HG03571 (cell line): ENCODE measurements around the gene PER1.
"Not testable (repeated sequence)": the region's sequence is repeated elsewhere in the genome, so short reads cannot be mapped to it uniquely, and the experiment has no call there.

Experiments used
- ATAC-seq: cut with Tn5 transposase; IDR thresholded peaks from one replicate; pipeline ENCODE4 v1.9.1; 2021; ENCODE audit not compliant: unreplicated experiment

Gene PER1

DNA sequence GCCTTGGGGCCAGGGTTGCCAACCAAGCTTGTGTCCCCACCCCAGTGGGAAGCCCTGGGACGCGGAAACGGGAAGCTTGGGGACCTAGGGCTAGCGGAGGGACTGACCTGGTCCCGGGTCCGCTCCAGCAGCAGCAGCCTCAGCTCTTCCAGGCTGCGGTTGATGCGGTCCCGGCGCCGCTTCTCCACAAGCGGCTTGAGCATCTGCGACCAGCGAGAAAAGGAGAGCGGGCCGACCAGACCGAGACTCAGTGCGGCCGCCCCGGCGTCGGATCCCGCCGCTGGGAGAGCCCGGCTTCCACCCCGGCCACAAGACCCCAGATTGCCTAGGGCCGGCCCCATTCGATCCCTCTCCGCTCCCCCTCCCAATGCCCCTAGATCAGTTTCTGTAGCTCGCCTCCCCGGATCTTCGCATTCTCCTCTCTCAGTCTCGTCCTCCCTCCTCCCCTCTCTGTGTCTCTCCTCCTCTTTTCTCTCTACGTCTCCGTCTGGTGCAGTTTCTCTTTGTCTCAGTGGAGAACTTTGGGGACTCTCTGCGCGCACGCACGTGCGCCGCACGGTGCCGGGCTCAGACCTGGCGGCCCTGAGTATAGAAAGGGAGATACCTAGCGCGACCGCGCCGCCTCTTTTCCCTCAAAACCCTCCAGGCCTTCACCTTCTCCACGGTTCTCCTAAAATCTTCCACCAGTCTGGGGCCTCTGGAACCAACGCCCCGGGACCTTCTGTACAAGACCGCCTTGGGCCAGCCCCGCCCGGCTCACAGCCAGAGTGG lies 29.1 kb downstream of the PER1 start:
- ATAC-seq, result no peak

DNA sequence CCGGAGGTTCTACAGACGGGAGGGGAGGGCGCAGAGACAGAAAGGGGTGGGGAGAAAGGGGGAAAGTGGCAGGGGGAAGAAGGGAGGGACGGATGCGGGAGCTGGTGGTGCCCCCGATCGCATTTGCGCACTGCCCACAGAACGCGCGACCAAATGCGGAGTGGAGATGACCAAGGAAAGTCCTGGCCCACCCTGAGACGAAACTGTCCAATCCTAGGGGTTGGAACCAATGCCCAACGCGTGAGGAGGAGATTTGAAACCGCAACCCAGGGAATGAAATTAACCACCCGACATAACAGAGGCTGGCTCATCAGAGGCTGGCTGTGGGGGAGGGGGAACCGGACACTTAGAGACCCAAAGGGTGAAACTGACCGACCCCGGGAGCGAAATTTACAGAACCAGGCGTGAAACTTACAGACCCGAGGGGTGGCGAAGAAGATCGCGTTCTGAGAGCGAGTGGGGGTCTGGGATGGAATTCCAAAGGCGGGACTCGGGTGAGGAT lies 29.7 kb downstream of the PER1 start:
- no peak for ATAC-seq

DNA sequence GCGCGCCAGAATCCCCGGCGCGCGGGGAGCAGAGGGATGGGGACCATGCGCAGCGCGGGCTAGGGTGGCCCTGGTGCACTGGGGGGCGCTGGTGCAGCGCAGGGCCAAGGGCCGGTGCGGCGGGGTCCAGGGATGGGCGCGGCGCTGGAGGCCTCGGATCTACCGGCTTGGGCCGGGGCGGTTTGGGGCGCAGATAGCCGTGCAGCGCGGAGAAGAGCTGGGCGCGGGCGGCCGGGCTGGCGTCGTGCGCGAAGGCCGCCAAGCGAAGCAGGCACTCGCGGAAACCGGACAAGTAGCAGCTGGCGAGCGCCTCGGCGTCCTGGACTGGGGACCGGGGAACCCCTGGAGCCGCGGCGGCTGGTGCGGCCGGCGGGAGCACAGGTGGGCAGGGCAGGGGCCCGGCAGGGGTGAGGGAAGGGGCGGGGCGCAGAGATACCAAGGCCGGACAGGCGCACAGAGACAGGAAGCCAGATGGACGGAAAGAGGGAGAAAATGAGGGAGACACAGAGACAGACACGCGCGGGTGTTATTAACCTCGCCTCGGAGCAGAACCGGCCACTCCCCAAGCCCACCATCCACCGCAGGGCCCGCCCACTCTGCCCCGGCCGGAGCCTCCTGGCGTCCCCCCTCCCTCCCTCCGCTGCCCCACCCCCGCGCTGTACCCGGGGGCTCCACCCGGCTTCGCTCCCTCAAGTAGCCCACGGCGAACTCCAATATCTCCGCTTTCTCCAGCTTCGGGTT lies 30.4 kb downstream of the PER1 start:
- ATAC-seq, result peak; percentile 17

DNA sequence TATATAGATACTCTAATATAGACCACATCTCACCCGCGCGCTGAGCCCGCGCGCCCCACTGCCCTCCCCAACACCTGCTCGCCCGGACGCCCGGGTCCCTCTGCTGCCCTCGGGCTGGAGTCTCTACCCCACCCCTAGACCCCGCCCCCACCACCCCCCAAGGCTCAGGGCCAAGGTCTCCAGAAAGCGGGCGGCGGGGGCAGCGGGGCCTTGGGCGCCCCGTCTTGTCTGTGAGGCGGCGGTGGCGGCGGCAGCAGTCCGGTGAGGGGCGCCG lies 30.9 kb downstream of the PER1 start:
- peak; percentile 5 for ATAC-seq

DNA sequence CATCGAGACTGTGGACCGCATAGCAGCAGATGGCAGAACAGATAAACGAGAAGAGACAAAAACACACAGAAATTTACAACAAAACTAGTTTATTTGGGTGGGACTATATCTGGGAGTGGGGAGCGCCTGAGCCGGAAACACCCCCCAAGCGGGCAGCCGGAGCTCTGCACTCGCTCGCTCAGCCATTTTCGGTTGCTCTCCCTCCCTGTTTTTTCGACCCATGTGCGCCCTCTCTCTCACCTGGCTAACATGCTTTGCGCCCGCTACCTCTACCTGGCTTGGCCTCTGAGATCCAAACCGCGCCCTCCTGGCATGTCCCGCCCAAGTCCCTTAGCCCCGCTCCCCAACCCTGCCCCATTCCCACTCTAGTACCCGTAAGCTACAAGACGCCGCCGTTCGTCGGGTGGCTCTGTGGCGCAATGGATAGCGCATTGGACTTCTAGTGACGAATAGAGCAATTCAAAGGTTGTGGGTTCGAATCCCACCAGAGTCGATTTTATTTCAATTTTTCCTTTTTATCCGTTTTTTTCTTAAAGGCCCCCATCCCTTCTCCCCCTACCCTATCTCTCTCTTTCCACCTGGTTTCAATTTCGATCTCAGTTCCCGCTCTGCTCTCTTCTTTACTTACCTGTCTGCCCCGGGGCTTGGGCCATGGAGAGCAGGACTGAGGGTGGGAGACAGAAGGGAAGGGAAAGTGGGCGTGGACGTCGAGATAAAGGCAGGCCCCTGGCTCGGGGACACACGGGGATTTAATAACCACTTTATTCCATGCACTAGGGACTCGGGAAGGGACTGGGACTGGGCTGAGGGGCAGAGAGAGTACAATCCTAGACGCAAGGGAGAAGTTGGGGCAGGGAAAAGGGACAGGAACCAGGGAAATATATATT lies 31.4 kb downstream of the PER1 start:
- ATAC-seq, result no peak

DNA sequence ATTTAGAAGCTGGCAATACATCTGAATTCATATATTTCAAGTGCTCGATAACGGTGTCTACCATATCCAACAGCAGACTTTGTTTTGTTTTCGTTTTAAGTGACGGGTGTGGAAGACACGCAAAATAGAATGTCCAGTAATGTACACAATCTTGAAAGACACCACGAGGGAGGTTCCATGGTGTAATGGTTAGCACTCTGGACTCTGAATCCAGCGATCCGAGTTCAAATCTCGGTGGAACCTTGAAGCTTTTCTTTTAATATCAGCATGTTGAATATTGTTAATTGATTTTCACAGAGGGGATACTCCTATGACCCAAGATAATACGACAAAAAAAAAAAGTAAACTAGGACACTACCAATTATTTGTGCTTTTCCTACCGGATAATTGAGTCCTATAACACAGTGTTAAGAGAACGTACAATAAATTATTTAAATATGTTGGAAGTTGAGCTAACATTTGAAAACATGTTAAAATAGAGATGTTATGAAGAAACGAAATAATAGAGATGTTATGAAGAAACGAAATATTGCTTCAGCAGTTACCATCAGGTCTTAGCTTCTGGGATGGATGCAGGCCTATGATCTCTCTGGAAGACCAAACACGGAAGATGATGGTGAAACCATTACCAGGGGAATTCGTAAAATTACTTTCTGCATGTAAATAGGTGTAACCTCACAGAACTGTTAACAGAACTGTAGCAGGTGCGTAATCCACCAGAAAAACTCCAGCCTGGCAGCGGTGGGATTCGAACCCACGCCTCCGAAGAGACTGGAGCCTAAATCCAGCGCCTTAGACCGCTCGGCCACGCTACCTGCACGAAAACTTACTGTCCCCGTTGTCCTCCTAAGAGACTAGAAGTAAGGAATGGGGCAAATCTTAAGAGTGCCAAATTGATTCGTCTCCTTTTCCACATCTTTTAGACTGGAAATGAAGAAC lies 32.4 kb downstream of the PER1 start:
- ATAC-seq, result peak; percentile 34

DNA sequence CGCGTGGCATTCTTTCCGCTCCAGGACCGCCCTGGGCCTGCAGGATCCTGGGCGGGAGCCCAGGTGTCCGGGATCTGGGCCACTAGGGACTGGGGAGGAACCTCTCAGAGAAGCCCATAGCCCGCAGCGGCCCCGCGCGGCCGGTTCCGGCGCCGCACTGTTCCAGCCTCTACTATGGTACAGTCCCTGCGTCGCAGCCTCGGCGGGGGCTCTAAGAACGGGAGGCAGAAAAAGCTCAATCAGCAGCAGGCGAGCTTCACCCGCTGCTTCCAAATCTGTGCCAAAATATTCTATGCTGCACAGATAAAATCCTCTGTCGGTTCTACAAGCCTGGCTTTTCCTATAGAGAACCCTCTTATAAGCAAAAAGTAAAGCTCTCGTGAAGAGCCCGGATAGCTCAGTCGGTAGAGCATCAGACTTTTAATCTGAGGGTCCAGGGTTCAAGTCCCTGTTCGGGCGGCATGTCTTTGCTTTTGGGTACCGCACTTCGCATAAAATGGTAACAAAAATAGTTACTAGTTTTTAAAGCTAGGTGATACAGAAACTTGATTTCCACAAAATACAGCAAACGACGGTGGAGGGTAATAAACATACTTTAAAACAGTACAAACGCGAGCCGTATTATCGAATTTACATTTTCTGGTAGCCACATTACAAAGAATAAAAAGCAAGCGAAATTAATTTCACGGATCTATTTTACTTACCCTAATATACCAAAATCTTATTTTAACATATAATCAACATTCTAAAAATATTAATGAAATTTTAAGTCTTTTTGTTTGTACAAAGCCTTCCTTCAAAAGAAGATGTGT lies 33.2 kb downstream of the PER1 start:
- peak; percentile 33 for ATAC-seq

DNA sequence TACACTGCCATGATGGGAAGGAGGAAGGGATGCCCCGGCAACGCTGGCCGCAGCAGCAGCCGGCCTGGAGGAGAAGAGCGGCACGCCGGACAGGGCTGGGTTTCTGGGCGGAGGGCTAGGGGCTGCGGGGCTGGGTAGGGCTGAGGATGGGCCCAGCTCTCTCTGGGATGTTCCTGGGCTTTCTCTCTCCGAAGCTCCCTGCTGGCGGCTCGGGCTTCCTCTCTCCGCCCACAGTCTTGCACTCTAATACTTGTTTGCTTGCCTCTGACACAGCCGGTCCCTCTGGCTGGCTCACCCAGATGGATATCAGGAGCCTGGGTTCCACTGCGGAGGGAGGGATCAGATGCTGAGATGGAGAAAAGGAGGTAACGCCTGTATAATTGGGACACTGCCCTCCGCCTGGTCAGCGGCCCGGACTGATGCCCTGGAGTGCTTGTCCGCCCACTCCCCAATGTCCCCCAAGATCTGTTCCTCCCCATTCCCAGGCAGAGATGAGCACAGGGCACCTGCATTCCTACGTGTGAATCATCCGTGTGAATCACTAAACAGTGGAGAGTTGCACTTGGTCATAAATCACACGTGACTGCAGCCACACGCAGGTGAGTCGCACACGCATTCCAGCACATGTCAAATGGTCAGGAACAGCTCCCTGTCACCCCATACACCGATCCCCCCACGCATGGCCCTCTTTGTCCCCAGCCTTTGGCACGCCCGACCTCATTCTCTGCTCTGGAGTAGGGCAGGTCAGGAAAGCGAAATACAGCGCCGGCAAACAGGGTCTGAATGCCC lies 34.0 kb downstream of the PER1 start, which contains the start of gene ALOXE3:
Gene ALOXE3, minus strand, starts transcription at position 535 of the 789 bp plus-strand sequence. Its CDS starts 524 bp downstream, at position 11.
- no peak for ATAC-seq

DNA sequence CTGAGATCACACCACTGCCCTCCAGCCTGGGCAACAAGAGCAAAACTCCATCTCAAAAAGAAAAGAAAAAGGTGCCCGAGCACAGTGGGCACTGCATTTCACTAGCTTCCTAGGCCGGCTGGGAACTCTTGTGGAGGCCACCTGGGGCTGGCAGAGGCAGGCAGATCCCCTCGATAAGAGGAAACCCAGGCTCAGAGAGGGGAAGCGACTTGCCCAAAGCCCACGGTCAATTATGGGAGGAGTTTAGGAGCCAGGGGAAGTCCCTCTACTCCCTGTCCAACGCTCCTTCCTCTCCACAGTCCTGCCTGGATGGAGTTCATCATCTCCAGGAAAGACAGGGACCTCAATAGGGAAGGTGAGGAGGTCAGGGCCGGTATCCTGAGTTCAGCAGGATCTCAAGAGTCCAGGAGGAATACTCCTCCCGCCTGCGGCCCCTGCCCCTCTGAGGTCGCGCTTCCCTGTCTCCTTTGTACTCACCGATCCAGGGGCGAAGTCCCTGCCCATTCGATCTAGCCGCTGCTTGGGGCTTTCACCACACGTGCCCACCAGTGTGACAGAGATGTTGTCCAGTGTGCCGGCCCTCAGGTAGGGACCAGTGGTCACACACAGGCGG lies 34.7 kb downstream of the PER1 start:
- no peak for ATAC-seq

DNA sequence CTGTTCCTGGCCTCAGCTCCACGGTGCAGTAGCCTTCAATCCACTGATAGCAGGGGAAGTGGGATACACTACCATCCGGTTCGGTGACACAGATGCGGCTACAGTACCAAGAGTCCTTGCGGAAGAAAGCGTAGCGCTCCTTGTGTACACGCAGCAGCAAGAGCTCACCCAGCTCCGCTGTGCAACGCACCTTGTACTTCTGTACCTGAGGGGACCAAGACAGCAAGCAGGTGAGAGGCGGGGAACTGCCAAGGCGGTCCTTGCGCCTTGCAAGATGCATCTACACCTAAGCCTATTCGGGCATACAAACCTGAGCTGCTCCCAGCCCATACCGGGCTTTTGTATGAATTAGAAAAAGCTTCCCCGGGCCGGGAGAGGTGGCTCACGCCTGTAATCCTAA lies 35.4 kb downstream of the PER1 start:
- ATAC-seq, result no peak

DNA sequence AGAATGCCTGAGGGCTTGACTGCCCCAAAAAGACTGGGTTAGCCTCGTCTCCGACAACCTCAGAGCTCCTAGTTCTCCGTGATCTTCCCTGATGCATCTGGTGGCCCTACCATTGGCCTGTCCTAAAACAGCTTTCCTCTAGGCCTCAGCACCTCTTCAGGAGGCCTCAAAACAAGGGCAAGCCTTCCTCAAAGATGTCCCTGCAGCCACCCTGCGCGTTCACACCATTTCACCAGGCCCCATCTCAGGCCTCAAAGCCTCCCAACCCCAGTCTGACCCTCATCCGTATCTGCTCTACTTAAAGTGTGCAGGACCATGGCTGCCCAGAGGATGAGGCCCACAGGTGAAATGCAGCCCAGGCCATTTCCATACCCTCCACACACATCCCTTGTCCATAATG lies 41.3 kb downstream of the PER1 start:
- ATAC-seq, result no peak

DNA sequence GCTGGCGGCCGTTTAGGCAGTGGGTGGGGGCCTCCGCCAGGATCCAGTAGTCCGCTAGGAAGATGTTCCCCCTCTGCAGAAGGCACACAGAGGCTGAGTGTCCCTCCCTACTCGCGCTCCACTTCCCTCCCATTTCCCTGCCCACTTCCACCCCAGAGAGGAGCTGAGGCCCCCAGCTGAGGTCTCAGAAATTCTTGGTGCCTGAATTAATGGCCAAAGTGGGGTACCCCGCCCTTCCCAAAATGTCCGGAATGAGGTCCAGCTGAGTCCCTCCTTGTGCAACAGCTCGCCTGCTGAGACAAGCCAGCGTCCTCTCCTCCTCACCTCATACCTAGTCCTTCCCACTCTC lies 41.8 kb downstream of the PER1 start:
- ATAC-seq, result no peak

DNA sequence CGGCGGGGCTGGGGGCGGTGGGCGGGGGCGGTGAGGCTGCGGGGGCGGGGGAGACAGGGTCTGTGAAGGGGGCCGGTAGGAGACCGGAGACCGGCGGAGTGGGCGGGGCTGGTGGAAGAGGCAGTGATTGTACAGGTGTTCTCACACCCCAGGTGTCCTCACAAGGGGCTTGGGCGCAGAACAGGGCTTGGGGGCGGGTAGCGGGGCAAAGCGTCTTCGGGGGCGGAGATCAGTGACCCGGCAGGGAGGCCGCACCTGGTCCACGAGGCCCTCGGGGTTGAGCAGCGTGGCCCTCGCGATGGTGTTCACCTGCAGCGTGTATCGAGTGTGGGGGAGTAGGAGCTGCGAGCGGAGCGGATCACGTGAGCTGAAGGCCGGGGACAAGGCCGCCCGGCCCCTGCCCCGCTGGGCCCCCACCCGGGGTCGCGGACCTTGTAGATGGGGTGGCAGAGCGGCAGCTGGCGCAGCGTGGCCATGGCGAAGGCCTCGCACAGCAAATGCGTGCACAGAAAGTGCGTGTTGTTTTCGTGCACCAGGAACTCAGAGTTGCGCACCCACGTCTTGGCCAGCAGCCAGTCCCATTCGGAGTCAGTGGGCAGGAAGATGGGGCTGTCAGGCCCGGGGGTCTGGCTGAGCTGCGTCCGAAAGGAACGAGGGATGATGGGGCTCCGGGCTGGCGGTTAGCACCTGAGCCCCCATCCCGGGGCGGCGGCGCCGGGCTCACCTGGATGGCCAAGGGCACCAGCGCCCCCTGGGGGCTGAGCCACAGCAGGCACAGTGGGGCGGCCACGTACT lies 42.3 kb downstream of the PER1 start:
- no peak for ATAC-seq

DNA sequence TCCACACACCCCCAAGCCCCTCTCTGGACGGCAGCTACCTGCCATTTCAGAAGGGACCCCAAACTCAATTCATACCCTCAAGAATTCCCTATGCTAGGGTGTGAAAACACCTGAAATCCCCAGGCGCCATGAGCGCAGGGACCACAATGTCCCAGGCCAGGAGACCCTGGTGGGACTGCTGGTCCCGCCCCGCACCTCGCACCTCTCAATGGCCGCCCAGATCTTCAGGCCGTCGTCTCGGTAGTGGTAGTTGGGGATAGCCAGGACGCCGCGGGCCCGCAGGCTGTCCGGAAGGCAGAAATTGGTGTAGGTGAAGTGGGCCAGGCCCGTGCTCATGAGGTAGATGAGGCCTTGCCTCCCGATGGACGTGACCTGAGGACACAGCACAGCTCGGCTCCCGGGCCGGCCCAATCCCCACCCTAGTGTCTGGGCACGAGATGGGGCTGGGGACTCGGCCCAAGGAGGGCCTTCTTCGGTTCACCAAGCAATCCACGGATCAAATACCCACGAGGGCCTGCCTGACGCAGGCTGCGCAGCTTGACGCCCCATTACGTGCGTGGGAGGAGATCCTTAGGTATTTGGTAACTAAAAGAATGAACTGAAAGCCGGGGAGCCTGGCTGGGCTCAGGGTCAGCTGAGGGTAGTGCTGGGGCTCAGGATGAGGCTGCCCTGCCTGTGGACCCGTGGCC lies 43.1 kb downstream of the PER1 start:
- no peak for ATAC-seq

DNA sequence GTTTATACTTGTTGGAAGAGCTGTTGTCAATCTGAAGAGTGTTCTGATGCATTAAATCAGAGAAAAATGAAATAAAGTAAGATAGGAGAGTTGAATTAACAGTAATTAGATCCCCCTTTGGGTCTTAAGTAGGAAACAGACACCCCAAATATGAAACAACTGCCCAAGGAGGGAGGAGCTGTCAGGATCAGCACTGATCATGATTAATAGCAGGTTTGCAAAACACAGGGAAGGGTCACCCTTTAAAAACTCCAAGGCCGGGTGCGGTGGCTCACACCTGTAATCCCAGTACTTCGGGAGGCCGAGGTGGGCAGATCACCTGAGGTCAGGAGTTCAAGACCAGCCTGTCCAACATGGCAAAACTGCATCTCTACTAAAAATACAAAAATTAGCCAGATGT lies 45.2 kb downstream of the PER1 start:
- ATAC-seq, result not testable (repeated sequence)

DNA sequence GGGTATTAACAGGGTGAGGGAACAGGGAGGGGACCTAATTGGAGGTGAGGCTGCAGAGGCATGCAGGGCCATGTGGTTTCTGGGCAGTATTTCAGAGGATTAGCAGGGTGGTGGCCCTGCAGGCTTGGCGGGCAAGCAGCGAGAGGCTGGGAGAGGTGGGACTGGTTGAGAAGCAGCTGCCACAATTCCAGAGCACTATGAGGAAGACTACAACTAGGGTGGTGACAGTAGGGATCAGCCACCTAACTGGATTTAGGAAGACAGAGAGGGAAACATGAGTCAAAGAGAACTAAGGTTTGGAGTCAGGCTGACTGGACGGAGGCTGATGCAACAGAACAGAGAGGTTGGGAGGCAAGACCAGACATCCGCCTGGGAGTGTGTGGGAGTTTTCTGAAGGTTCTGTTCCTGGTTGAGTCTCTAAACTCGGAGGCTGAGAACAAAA lies 46.2 kb downstream of the PER1 start:
- ATAC-seq, result no peak

DNA sequence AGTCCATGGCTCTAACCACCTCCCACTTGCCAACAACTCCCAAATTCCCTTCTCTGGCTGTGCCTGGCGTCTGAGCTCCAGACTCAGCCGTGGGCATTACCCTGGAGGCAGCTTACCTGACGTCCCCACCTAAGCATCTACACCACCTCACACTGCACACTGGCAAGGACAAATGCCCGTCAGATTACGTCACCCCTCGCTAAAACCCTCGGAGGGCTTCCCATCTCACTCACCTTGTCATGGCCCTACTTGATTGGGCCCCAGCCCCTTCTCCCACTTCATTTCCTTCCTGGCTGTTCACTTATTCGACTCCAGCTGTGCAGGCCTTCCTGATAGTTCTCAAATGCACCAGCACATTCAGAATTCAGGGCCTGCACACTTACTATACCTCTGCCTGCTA lies 47.3 kb downstream of the PER1 start:
- no peak for ATAC-seq
